ENCODE results near the gene KCNK2.

DNA sequence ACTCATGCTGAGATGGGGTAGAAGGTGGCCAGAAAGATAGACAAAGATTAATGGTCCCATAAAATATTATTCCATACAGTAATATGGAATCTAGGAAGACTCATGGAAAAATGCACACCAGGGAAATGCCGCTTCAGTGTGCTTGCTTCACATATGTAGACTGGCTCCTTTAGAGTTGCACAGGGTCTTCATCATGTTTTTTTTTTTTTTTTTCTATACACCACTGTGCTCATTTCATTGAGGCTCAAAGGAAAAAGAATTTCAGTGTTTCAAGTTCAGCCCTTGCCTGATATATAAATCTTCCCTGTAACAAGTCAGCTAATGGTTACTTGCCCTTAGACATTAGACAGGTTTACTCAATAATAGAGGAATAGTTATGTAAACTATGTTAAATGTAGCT, 33.2 kb downstream of the KCNK2 start:
- TF ChIP-seq, protein P1, sequence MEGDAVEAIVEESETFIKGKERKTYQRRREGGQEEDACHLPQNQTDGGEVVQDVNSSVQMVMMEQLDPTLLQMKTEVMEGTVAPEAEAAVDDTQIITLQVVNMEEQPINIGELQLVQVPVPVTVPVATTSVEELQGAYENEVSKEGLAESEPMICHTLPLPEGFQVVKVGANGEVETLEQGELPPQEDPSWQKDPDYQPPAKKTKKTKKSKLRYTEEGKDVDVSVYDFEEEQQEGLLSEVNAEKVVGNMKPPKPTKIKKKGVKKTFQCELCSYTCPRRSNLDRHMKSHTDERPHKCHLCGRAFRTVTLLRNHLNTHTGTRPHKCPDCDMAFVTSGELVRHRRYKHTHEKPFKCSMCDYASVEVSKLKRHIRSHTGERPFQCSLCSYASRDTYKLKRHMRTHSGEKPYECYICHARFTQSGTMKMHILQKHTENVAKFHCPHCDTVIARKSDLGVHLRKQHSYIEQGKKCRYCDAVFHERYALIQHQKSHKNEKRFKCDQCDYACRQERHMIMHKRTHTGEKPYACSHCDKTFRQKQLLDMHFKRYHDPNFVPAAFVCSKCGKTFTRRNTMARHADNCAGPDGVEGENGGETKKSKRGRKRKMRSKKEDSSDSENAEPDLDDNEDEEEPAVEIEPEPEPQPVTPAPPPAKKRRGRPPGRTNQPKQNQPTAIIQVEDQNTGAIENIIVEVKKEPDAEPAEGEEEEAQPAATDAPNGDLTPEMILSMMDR (conservative IDR thresholded peaks at IDR 0.05 in 1 of 2, IDR thresholded peaks at IDR 0.05 in 1 of 2; ENCODE audit: extremely low read depth in 1 of 2, insufficient read depth in 1 of 2, low read depth in 1 of 2, low read length in 2 of 2) = no peak
- no peak for TF ChIP-seq EZH2 (IDR thresholded peaks at IDR 0.05; ENCODE audit: borderline replicate concordance, low read length)

All from mammary epithelial cell (primary cell).